GM23338 (cell line): ENCODE measurements around the gene RPS6KC1.

Experiments
- CTCF ChIP-seq, 2 experiments: fragments of 200-600 bp in 1 of 2; sonication (generic) in 1 of 2; conservative IDR thresholded peaks; 2 replicates each; pipeline versions ENCODE4 v1.5.1 to v1.6.1; 2016 to 2017; ENCODE audit warnings: antibody characterized with exemption in 2 of 2, low read depth in 2 of 2, mild to moderate bottlenecking in 2 of 2, moderate library complexity in 1 of 2
- ETS1 ChIP-seq: IDR thresholded peaks from 2 replicates; pipeline ENCODE4 v1.6.1; 2016; ENCODE audit warnings: antibody characterized with exemption
- POLR2AphosphoS5 ChIP-seq: IDR thresholded peaks from 2 replicates; pipeline ENCODE4 v1.6.1; 2016; ENCODE audit warnings: antibody characterized with exemption, low read depth

- no peak for TF ChIP-seq CTCF (conservative IDR thresholded peaks at IDR 0.05; ENCODE audit: low read depth in 2 of 2)
- no peak for TF ChIP-seq POLR2AphosphoS5
- TF ChIP-seq ETS1 = no peak
These were observed 14.8 kb downstream of the RPS6KC1 start for GRCh38 chr1:213065800-213066199.
